ENCODE results near the gene CDC5L. TPM values are rescaled to one million over a fixed set of nuclear protein-coding genes. Genes with fewer than 3 reads are reported as not detected.

Gene CDC5L
- total RNA-seq, 6 experiments from 2014 or later: 9.2 to 13.0 (median 11.2) TPM

- DNase-seq: no peak
- TF ChIP-seq CTCF (IDR thresholded peaks at IDR 0.05) (no peak), POLR2A (IDR thresholded peaks at IDR 0.05) (no peak)
- WGBS (ENCODE audit: insufficient coverage, low coverage, low lambda C conversion rate, missing lambda C conversion rate): 70% methylated on average over 9 of the region's 13 CpGs
- intact Hi-C loops (cut with DNase I): no loop called here
- no peaks in the 10 kb centered on the region for H3K9me3 ChIP-seq
- no peak overlapping the region for H3K27ac ChIP-seq
- no peaks in the 10 kb centered on the region for H3K4me1 ChIP-seq
- no peaks in the 10 kb centered on the region for H3K27me3 ChIP-seq
- H3K4me3 ChIP-seq: no peak overlapping the region
- H3K36me3 ChIP-seq: no peaks in the 10 kb centered on the region
- no peak for ATAC-seq
Observed at GRCh38 chr6:44480097-44480541, 92.6 kb downstream of the CDC5L start.

GRCh38 chr6:44481056-44481455 is 93.5 kb downstream of the CDC5L start:
- no peaks in the 10 kb centered on the region for H3K36me3 ChIP-seq
- WGBS (ENCODE audit: insufficient coverage, low coverage, low lambda C conversion rate, missing lambda C conversion rate): 69% methylated on average over 2 of the region's 6 CpGs
- H3K4me3 ChIP-seq: no peak overlapping the region
- H3K9me3 ChIP-seq: no peaks in the 10 kb centered on the region
- H3K4me1 ChIP-seq: no peaks in the 10 kb centered on the region
- ATAC-seq (no peak), DNase-seq (no peak)
- H3K27ac ChIP-seq: no peak overlapping the region
- TF ChIP-seq POLR2A (IDR thresholded peaks at IDR 0.05) (no peak), CTCF (IDR thresholded peaks at IDR 0.05) (no peak)
- intact Hi-C loops (cut with DNase I): no loop called here
- H3K27me3 ChIP-seq: no peaks in the 10 kb centered on the region

- no peaks in the 10 kb centered on the region for H3K36me3 ChIP-seq
- WGBS (ENCODE audit: insufficient coverage, low coverage, low lambda C conversion rate, missing lambda C conversion rate): 72% methylated on average over 9 of the region's 9 CpGs
- no peaks in the 10 kb centered on the region for H3K9me3 ChIP-seq
- no peak for TF ChIP-seq POLR2A (IDR thresholded peaks at IDR 0.05)
- ATAC-seq: no peak
- intact Hi-C loops (cut with DNase I): no loop called here
- H3K27me3 ChIP-seq: no peaks in the 10 kb centered on the region
- no peaks in the 10 kb centered on the region for H3K4me1 ChIP-seq
- H3K27ac ChIP-seq: no peak overlapping the region
- DNase-seq: no peak
- no peak overlapping the region for H3K4me3 ChIP-seq
Observed at GRCh38 chr6:44481760-44482159, 94.3 kb downstream of the CDC5L start.

- 64% methylated on average over 10 of the region's 12 CpGs for WGBS (ENCODE audit: insufficient coverage, low coverage, low lambda C conversion rate, missing lambda C conversion rate)
- ATAC-seq: no peak
- no peak for DNase-seq
- TF ChIP-seq POLR2A (IDR thresholded peaks at IDR 0.05) (no peak), CTCF (IDR thresholded peaks at IDR 0.05) (no peak)
- Histone ChIP-seq H3K27ac (no peak overlapping the region), H3K4me3 (no peak overlapping the region), H3K36me3 (no peaks in the 10 kb centered on the region), H3K27me3 (no peaks in the 10 kb centered on the region), H3K4me1 (no peaks in the 10 kb centered on the region), H3K9me3 (no peaks in the 10 kb centered on the region)
- intact Hi-C loops (cut with DNase I): no loop called here
Observed at GRCh38 chr6:44485601-44486401, 98.3 kb downstream of the CDC5L start.

GRCh38 chr6:44487002-44487401 is 99.5 kb downstream of the CDC5L start:
- no peaks in the 10 kb centered on the region for H3K9me3 ChIP-seq
- DNase-seq (no peak), ATAC-seq (no peak)
- intact Hi-C loops (cut with DNase I): no loop called here
- no peak overlapping the region for H3K27ac ChIP-seq
- H3K4me3 ChIP-seq: no peak overlapping the region
- no peaks in the 10 kb centered on the region for H3K36me3 ChIP-seq
- H3K4me1 ChIP-seq: no peaks in the 10 kb centered on the region
- WGBS (ENCODE audit: insufficient coverage, low coverage, low lambda C conversion rate, missing lambda C conversion rate): 67% methylated on average over 1 of the region's 1 CpG
- no peaks in the 10 kb centered on the region for H3K27me3 ChIP-seq
- TF ChIP-seq CTCF (IDR thresholded peaks at IDR 0.05) (no peak), POLR2A (IDR thresholded peaks at IDR 0.05) (no peak)
